ENCODE results near the gene LGALS9B. TPM values are rescaled to one million over a fixed set of nuclear protein-coding genes. Genes with fewer than 3 reads are reported as not detected.
"Not testable (repeated sequence)": the region's sequence is repeated elsewhere in the genome, so short reads cannot be mapped to it uniquely, and the experiment has no call there.

The LGALS9B gene
- polyA plus RNA-seq, 1 of the 3 experiments (the other 2 are of a cell fraction) = not detected

- WGBS (ENCODE audit: low lambda C conversion rate) = no CpG with 5 or more reads among the region's 11 CpGs
- H3K27me3 ChIP-seq (ENCODE audit: insufficient read depth); H3K27ac ChIP-seq (ENCODE audit: low read depth in 2 of 2, low read length in 1 of 2); H3K4me2 ChIP-seq; H4K20me1 ChIP-seq (ENCODE audit: insufficient read depth); H3K9me3 ChIP-seq; CTCF ChIA-PET; H3K4me3 ChIP-seq (ENCODE audit: low read depth in 2 of 2, low read length in 1 of 2); POLR2A ChIA-PET; H3K4me1 ChIP-seq (ENCODE audit: control insufficient read depth in 1 of 2, insufficient read depth in 2 of 2, low read depth in 1 of 2, low read length in 1 of 2); H3F3A ChIP-seq (replicated peaks; ENCODE audit: insufficient read depth); H2AFZ ChIP-seq (ENCODE audit: low read depth); H3K79me2 ChIP-seq (ENCODE audit: insufficient read depth); H3K9ac ChIP-seq; DNase-seq; H3K36me3 ChIP-seq (replicated peaks in 1 of 2; ENCODE audit: control insufficient read depth in 1 of 2, insufficient read depth in 2 of 2, low read length in 1 of 2); H3K9me2 ChIP-seq: not testable (repeated sequence)
Measured at GRCh38 chr17:20504388-20505066, 37.2 kb upstream of the LGALS9B start.

GRCh38 chr17:20501896-20502295 lies 34.6 kb upstream of the LGALS9B start:
- H3K9me3 ChIP-seq; H3K4me2 ChIP-seq; H3K4me3 ChIP-seq (ENCODE audit: low read depth in 2 of 2, low read length in 1 of 2); H3F3A ChIP-seq (replicated peaks; ENCODE audit: insufficient read depth); DNase-seq; H3K9ac ChIP-seq; CTCF ChIA-PET; H2AFZ ChIP-seq (ENCODE audit: low read depth); H3K4me1 ChIP-seq (ENCODE audit: control insufficient read depth in 1 of 2, insufficient read depth in 2 of 2, low read depth in 1 of 2, low read length in 1 of 2); H4K20me1 ChIP-seq (ENCODE audit: insufficient read depth); H3K27me3 ChIP-seq (ENCODE audit: insufficient read depth); H3K79me2 ChIP-seq (ENCODE audit: insufficient read depth); POLR2A ChIA-PET; H3K36me3 ChIP-seq (replicated peaks in 1 of 2; ENCODE audit: control insufficient read depth in 1 of 2, insufficient read depth in 2 of 2, low read length in 1 of 2); H3K9me2 ChIP-seq; H3K27ac ChIP-seq (ENCODE audit: low read depth in 2 of 2, low read length in 1 of 2): not testable (repeated sequence)
- WGBS (ENCODE audit: low lambda C conversion rate) = no CpG with 5 or more reads among the region's 11 CpGs

- H3K9me3 ChIP-seq; H3K27ac ChIP-seq (ENCODE audit: low read depth in 2 of 2, low read length in 1 of 2); H3K36me3 ChIP-seq (replicated peaks in 1 of 2; ENCODE audit: control insufficient read depth in 1 of 2, insufficient read depth in 2 of 2, low read length in 1 of 2); CTCF ChIA-PET; H3K4me3 ChIP-seq (ENCODE audit: low read depth in 2 of 2, low read length in 1 of 2); POLR2A ChIA-PET; H3K4me1 ChIP-seq (ENCODE audit: control insufficient read depth in 1 of 2, insufficient read depth in 2 of 2, low read depth in 1 of 2, low read length in 1 of 2); H3K27me3 ChIP-seq (ENCODE audit: insufficient read depth); H3F3A ChIP-seq (replicated peaks; ENCODE audit: insufficient read depth); H4K20me1 ChIP-seq (ENCODE audit: insufficient read depth); H3K9me2 ChIP-seq; H3K9ac ChIP-seq; H3K4me2 ChIP-seq; H2AFZ ChIP-seq (ENCODE audit: low read depth); H3K79me2 ChIP-seq (ENCODE audit: insufficient read depth); DNase-seq: not testable (repeated sequence)
- WGBS (ENCODE audit: low lambda C conversion rate) = 26% methylated on average over 4 of the region's 4 CpGs
Measured at GRCh38 chr17:20500346-20500745, 33.0 kb upstream of the LGALS9B start.

GRCh38 chr17:20495420-20495819 lies 28.1 kb upstream of the LGALS9B start:
- H3K27me3 ChIP-seq (ENCODE audit: insufficient read depth); H3K4me3 ChIP-seq (ENCODE audit: low read depth in 2 of 2, low read length in 1 of 2); H3K9me3 ChIP-seq; H3K9ac ChIP-seq; H3K4me1 ChIP-seq (ENCODE audit: control insufficient read depth in 1 of 2, insufficient read depth in 2 of 2, low read depth in 1 of 2, low read length in 1 of 2); H4K20me1 ChIP-seq (ENCODE audit: insufficient read depth); H3K4me2 ChIP-seq; POLR2A ChIA-PET; DNase-seq; H3K79me2 ChIP-seq (ENCODE audit: insufficient read depth); H3K9me2 ChIP-seq; H3F3A ChIP-seq (replicated peaks; ENCODE audit: insufficient read depth); H2AFZ ChIP-seq (ENCODE audit: low read depth); H3K36me3 ChIP-seq (replicated peaks in 1 of 2; ENCODE audit: control insufficient read depth in 1 of 2, insufficient read depth in 2 of 2, low read length in 1 of 2); CTCF ChIA-PET; H3K27ac ChIP-seq (ENCODE audit: low read depth in 2 of 2, low read length in 1 of 2): not testable (repeated sequence)
- 10% methylated on average over 3 of the region's 5 CpGs for WGBS (ENCODE audit: low lambda C conversion rate)

- H3F3A ChIP-seq (replicated peaks; ENCODE audit: insufficient read depth); DNase-seq; H4K20me1 ChIP-seq (ENCODE audit: insufficient read depth); H3K4me3 ChIP-seq (ENCODE audit: low read depth in 2 of 2, low read length in 1 of 2); H3K9me2 ChIP-seq; H3K9ac ChIP-seq; H3K79me2 ChIP-seq (ENCODE audit: insufficient read depth); H3K9me3 ChIP-seq; CTCF ChIA-PET; H3K4me1 ChIP-seq (ENCODE audit: control insufficient read depth in 1 of 2, insufficient read depth in 2 of 2, low read depth in 1 of 2, low read length in 1 of 2); H3K27ac ChIP-seq (ENCODE audit: low read depth in 2 of 2, low read length in 1 of 2); H3K36me3 ChIP-seq (replicated peaks in 1 of 2; ENCODE audit: control insufficient read depth in 1 of 2, insufficient read depth in 2 of 2, low read length in 1 of 2); POLR2A ChIA-PET; H3K27me3 ChIP-seq (ENCODE audit: insufficient read depth); H2AFZ ChIP-seq (ENCODE audit: low read depth); H3K4me2 ChIP-seq: not testable (repeated sequence)
- WGBS (ENCODE audit: low lambda C conversion rate) = 62% methylated on average over 6 of the region's 9 CpGs
Measured at GRCh38 chr17:20494735-20495134, 27.4 kb upstream of the LGALS9B start.

GRCh38 chr17:20494147-20494546 lies 26.8 kb upstream of the LGALS9B start:
- 33% methylated on average over 3 of the region's 9 CpGs for WGBS (ENCODE audit: low lambda C conversion rate)
- H3K36me3 ChIP-seq (replicated peaks in 1 of 2; ENCODE audit: control insufficient read depth in 1 of 2, insufficient read depth in 2 of 2, low read length in 1 of 2) = not testable (repeated sequence)

More at GRCh38 chr17:20494147-20494546, 26.8 kb upstream of the LGALS9B start:
- H3F3A ChIP-seq (replicated peaks; ENCODE audit: insufficient read depth); H2AFZ ChIP-seq (ENCODE audit: low read depth); H3K27me3 ChIP-seq (ENCODE audit: insufficient read depth); H3K9ac ChIP-seq; H3K27ac ChIP-seq (ENCODE audit: low read depth in 2 of 2, low read length in 1 of 2); H3K79me2 ChIP-seq (ENCODE audit: insufficient read depth); H3K9me3 ChIP-seq; H3K4me1 ChIP-seq (ENCODE audit: control insufficient read depth in 1 of 2, insufficient read depth in 2 of 2, low read depth in 1 of 2, low read length in 1 of 2); H3K4me2 ChIP-seq; DNase-seq; H3K9me2 ChIP-seq; POLR2A ChIA-PET; H3K4me3 ChIP-seq (ENCODE audit: low read depth in 2 of 2, low read length in 1 of 2); H4K20me1 ChIP-seq (ENCODE audit: insufficient read depth): not testable (repeated sequence)
- CTCF ChIA-PET = interaction anchor here (0.5 kb wide), 1 partner anchor 645 kb away, joined by 3 read pairs; no protein-coding TSS in a partner anchor
